NCI-H510A treated with DMSO at 0.1 percent for 48 hours (cell line): ENCODE results near the gene ARHGEF10L.
"Not testable (repeated sequence)": the region's sequence is repeated elsewhere in the genome, so short reads cannot be mapped to it uniquely, and the experiment has no call there.

Experiments used
- DNase-seq: peaks from one replicate; lab custom pipeline; 2025; lab: John Stamatoyannopoulos, UW

Gene ARHGEF10L

DNA sequence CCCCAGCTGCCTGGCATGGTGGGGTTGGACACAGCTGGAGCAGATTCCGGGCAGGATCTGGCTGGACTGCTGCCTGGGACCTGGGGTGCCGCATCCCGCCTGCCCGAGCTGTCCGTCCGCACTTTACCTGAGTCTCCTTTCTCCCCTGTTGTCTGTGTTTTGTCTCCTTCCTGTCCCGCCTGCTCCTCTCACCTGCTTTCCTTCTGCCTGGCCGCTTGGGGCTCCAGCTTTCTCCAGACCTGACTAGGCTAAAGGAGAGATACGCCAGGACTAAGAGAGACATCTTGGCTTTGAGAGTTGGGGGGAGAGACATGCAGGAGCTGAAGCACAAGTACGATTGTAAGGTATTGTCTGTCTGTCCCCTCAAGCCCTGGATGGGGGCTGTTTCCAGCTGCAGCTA is 73.3 kb downstream of the ARHGEF10L start:
- no peak for DNase-seq

DNA sequence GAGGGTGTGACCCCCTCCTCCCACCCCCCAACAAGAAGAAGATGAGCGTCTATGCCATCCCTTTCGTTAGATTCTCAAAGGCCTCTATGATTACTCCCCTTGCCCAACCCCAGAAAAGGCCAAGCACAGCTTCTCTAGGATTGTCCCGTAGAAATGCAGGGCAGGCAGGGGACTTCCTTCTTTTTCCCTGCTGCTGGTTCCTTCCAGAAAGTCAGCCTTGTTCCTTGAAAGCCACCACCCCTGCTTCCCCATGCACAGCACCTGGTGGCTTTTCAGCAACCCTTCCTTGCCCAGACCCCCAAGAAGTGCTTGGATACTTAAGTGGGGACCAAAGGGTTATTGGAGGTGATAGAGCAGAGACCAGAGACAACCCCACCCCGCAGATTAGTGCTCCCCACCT is 75.1 kb downstream of the ARHGEF10L start:
- no peak for DNase-seq

DNA sequence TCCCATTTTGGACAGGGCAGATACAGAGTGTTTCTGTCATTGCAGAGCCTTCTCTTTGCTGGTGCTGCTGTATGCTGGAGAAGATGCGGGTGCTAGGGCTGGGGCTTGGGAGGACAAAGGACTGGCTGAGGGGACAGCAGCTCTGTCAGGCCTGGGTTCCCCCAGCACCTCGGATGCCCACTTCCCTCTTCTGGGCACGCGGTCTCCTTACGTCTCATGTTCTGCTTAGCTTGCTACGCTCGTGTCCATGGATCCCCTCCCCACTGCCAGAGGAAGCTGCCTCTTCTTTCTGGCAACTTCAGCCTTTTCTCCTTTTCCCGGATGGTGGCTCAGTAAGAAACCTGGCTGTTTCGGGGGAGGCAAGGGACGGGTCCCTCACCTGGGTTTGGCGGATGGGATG is 75.7 kb downstream of the ARHGEF10L start:
- DNase-seq, result no peak

DNA sequence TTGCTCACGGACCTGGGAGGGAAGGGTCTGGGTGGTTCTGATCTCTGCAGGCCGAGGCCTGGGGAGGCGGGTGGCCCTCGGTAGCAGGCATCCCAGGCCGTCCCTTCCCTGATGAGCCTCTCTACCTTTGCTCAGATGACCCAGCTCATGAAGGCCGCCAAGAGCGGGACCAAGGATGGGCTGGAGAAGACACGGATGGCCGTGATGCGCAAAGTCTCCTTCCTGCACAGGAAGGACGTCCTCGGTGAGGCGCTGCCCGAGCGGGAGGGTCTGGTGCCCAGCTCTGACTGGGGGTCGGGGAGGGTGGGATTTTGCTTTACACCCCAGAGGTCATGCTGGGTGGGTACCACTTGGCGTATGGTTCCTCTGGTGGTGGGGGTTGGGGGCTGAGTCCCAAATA is 76.5 kb downstream of the ARHGEF10L start:
- DNase-seq, result no peak

DNA sequence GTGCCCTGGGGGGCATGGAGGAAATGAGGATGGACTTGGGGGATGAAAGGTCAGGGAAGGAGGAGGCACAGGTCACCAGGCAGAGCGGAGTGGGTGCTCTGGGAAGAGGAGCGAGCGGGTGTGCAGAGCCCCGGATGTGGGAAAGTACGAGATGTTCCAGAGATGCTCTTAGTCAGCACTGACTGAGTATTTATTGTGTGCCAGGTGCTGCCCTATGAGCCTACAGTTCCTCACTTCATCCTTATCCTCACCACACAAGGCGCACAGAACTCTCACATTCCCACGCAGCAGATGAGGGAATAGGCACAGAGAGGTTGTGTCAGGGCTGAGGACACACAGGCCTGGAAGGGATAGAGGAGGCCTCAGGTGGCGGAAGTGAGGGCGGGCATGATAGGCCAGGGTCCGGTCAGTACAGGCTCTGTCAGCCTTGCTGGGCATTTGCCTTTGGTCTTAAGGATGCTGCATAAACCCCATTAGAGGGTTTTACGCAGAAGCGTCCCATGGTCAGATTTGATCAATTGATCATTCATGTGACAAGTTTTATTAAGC is 77.3 kb downstream of the ARHGEF10L start:
- no peak for DNase-seq

DNA sequence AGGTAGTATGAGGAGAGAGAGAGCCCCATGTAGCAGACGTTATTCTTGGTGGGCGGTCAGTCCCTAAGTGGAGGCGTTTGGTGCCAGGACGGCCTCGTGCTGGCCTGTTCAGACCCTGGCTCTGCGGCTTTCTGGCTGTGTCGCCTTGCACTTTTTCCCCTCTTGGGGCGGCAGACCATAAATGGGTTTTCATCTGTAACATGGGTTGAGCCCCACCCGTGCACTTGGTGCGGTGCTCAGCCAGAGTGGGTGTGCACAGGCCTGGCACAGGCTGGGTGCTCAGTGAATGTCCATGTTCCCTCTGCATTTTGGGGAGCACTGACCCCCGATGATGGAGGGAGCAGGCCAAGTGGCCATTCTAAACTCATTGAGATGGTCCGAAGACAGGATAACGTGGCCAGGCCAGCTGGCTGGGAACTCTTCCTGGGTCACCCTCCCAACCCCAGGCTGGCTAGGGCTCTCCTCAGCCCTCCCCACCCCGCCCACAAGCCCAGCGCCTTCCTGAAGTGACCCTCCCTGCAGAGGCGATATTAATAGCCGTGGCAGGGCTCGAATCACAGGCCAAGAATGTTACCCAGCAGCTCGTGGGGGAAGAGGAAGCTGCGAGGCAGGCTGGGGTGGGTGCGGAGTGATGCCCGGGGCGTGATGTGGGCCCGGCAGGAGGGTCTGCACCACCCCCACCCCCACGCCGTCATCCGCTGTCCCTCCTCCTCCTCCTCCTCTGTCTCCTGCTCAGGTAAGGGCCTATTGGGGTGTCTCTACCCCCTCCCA is 78.5 kb downstream of the ARHGEF10L start:
- DNase-seq, result no peak

DNA sequence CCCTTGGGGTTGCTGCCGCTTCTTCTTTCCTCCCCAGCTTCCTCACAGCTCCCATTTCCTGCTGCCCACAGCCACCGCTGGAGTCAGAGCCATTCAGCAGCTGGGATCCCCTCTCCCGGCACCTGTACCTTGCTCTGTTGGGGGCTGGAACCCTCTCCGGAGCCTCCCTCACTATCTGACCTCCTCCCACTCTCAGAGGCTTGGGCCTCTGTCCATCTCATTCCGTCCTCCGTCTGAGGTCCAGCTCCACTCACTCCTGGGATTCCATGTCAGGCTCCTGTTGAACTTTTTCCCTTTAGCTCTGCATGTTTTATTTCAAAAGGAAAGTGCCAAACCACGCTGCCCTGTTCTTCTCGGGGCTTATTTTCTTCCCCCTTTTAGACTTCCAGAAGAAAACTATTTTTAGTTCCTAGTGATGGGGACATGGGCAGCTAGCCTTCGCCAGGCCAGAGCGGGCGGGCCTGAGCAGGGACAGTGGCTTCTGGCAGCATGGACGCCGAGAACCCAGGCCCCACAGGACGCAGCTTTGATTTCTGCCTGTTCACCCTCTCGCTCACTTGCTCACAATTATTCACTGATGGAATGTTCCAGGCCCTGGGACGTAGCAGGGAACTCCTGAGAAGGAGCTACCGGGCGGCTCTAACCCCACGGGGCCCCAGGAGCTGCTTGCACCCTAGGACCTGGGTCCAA is 79.2 kb downstream of the ARHGEF10L start:
- no peak for DNase-seq

DNA sequence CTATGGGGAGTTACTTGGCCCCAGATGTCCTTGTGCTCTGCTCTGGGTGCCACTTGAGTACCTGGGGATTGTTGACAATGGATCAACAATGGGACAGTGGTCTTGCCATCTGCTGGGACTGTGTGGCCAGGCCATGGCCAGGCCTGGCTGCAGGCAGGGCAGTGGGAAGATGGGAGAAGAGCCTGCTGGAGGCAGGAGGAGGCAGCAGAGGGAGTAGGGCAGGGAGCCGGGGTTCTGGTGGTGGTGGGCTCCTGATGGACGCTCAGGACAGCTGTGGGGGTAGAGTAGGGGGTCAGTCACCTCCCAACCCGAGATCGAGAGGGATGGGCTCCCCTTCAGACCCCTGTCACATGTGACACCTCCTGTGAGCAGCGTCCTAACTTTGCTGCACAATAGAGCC is 81.0 kb downstream of the ARHGEF10L start:
- no peak for DNase-seq

DNA sequence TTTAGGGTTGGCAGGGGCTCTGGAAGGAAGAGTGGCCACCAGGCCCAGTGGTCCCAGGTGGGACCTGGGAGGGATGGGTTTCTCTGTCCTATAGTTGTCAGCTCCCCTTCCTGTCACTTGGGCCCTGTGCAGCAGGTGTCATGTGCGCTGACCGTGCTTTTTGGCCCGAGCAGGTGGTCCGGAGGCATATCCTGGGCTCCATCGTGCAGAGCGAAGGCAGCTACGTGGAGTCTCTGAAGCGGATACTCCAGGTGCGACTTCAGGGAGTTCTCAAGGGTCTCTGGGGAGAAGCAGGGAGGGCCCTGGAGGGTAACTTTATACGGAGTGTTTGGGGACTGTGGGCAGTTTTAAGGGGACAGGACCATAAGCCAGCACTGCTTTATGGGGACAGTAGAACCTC is 82.2 kb downstream of the ARHGEF10L start:
- no peak for DNase-seq

DNA sequence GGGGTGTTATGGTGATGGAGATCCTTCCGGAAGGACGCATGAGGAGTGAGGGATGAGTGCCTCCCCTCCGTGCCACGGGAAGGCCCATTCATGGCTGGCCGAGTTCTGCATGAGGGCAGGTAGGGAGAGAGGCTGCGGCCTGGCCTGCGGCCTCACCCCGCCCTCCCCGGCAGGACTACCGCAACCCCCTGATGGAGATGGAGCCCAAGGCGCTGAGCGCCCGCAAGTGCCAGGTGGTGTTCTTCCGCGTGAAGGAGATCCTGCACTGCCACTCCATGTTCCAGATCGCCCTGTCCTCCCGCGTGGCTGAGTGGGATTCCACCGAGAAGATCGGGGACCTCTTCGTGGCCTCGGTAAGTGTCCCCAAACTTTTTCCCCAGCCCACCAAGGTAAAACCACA is 83.3 kb downstream of the ARHGEF10L start:
- no peak for DNase-seq

DNA sequence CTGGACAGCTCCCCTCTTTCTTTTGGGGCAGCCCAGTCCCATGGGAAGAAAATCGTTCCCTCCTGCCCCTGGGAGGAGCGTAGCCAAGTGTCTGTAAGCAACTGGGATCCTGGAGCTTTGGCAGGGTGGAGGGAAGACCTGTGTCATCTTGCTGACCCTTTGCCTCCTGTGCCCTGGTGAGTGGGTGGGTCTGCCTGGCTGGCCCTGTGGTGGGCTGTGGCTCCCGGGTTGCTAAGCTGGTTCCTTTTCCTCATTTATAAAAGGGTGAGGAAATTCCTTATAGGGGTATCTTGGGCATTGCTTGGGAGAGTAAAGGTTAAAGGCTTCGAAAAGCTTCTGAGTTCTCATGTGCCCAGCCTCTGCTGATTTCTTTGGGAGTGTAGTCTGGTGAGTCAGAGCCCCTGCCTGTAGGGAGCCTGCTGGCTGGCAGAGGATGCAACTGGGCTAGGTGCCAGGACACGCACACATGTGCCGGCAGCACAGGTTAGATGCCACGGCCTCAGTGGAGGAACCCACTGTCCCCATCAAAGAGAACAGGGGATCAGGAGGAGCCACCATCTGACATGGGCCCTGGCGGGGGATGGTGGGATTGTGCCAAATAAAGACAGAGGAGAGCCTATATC is 85.2 kb downstream of the ARHGEF10L start:
- DNase-seq, result no peak

DNA sequence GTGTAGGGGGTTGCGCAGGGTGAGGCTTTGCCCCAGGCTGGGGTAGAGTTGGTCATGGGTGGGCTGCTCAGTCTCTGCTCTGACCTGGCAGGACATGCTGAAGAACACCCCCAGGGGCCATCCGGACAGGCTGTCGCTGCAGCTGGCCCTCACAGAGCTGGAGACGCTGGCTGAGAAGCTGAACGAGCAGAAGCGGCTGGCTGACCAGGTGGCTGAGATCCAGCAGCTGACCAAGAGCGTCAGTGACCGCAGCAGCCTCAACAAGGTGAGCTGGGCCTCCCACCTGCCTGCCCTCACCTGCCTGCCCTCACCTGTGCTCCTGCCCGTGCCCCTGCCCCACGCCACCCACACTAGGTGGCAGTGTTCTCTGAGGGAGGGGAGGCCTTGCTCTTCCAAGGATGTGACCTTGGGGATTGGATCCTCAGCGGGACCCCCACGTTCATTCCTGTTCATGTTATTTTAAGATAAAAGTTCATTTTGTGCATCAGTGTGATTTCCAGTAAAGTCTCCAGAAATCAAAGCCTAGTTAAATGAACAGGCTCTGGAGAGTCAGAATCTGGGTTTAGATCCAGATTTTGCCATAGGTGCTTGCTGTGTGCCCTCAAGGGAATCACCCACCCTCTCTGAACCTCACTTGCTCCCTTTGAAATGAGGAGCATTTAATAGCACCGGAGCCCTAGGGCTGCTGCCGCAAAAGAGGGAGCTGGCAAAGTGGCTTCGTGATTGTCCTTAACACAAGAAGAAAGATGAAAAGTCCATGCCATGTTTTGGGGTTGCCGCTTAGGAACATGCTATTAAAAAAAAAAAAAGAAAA is 87.9 kb downstream of the ARHGEF10L start:
- no peak for DNase-seq

DNA sequence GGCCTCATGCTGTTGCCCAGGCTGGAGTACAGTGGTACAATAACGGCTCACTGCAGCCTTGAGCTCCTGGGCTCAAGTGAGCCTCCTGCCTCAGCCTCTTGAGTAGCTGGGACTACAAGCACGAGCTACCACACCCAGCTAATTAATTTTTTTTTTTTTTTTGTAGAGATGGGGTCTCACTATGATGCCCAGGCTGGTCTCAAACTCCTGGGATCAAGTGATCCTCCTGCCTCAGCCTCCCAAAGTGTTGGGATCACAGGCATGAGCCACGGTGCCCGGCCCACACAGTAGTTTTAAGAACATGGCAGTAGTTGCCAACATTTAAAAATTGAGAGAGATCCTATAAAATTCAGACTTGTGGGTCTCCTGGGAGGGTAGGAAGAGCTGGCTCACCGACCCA is 89.5 kb downstream of the ARHGEF10L start:
- not testable (repeated sequence) for DNase-seq

DNA sequence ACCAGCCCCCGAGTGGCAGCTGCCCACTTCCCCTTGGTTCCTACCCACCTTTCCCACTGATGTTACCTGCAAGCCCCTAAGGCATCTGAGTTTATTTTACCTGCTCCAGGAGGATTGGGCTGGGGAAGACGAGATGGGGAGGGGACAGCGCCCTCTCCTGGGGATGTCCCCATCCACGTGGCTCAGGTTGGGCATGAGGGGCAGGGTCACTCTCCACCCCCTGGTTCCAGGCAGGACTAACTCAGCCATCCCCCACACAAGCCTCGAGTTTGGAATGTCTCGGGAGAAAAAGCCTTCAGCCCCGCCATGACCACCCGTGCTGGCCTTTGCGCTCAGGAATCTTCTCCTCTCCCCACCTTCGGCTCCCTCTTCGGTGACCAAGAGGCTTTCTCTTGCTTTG is 90.0 kb downstream of the ARHGEF10L start:
- DNase-seq, result no peak

DNA sequence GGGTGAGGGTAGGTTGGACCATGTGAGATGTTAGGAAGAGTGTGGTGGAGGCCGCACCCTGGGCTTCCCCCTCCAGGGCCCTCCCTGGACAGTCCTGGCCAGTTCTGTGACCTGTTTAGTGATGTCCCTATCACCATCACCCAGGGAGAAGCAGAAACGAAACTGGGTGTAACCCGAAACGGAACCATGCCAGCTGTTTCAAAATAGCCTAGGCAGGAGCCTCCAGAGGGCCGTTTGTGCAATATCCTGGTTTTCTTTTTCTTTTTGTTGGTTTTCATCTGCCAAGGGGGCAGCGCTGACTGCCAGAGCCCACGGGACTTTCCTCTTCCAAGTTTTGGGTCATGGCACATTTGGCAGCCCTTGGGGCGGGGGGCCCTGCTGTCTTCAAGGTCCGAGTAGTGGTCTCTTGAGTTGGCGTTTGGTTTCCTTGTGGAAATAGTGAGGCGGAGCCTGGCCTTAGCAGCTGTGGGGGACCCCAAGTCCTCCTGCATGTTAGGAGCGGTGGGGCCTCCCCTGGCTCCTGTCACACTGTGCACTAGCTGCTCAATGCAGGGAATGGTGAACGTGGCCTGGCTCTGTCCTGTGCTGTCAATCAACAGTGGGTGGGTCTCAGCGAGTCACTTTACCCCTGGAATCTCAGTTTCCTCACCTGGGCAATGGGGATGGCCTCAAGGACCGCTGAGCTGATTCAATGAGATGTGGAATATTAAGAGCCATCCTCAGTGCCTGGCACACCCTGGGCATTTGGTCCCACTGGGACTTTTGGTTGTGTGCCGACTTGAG is 90.7 kb downstream of the ARHGEF10L start:
- DNase-seq, result no peak

DNA sequence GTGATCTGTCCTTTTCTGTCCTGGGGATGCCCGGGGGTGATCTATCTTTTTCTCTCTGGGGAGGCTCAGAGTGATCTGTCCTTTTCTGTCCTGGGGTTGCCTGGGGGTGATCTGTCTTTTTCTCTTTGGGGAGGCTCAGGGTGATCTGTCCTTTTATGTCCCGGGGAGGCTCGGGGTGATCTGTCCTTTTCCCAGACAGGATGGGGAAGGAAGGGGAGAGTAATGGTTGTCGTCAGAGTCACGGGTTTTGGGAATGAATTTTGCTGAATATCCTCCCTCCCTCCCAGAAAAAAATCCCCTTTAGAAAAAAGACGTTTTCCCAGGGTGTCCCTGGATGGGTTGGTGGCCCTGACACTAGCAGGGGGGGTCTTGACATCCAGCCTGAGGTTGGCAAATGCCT is 91.5 kb downstream of the ARHGEF10L start:
- DNase-seq, result no peak

DNA sequence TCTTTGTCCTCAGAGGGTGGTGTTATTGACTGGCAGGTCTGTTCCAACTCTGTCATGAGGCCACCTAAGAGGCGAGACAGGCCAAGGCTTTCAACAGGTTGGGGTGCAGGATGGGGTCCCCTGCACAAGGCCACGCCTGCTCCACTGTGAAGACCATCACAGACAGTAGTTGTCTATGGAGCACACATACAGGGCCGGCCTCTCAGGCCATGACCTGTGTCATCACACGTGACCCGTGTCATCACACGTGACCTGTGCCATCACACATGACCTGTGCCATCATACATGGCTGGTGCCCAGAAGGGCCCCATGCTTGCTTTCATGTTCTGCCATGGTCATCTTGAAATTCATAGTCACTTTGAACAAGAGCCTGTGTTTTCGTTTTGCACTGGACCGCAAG is 91.9 kb downstream of the ARHGEF10L start:
- DNase-seq, result no peak

DNA sequence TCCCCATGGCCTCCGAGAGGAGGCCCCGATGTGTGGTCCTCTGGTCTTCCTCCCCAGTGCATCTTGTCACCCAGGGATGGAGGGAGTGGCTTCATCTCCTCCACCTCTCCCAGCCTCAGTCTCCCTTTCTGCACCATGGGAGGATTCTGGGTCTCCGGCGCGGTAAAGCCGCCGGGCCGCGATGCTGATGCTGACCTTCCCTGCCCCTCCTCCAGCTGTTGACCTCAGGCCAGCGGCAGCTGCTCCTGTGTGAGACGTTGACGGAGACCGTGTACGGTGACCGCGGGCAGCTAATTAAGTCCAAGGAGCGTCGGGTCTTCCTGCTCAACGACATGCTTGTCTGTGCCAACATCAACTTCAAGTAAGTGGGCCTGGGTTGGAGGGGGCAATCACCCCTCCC is 92.6 kb downstream of the ARHGEF10L start:
- DNase-seq, result no peak

DNA sequence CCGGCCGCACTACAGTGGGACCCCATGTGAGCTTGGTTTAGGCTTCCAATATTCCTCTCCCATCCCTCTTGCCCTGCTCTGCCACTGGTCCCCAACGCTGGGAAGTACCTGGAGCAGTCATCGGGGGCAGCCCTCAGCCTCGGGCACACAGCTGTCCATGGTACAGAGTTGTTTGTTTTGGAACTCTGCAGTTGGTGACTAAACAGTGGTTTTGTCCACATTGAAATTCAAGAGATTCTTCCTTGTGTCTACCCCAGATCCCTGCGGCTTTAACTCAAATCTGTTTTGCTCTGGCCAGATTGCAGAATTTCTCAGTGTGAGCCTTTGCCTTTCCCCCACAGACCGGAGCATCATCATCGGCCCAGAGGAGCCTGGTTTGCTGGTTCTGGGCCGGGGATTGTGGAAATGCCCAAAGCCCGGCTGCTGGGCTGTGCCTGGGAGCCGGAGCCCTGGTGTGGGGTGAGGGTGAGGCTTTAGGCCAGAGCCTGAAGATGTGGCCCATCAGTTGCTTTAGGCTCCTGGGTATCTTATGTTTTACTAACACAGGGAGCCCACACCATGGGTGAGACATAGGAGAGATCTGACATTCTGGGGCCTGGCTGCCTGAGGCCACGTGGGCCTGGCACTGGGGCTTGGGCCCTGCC is 93.2 kb downstream of the ARHGEF10L start:
- no peak for DNase-seq

DNA sequence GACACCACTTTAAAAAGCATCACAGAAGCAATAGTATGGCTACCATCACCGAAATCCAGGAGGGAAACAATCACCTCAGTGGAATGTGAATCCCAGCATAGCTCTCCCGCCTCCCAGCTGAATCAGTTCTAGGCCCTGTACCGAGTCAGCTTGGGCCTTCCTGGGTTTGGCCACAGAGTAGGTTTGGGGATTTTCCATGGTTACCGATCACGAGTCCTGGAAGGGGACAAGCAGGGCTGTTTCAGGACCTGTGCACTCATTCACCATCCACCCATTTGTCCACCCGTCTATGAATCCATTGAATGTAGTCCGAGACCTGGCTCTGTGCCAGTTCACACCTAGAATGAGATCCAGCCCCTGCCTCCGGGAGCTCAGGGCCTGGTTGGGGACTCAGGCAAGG is 94.2 kb downstream of the ARHGEF10L start:
- no peak for DNase-seq

DNA sequence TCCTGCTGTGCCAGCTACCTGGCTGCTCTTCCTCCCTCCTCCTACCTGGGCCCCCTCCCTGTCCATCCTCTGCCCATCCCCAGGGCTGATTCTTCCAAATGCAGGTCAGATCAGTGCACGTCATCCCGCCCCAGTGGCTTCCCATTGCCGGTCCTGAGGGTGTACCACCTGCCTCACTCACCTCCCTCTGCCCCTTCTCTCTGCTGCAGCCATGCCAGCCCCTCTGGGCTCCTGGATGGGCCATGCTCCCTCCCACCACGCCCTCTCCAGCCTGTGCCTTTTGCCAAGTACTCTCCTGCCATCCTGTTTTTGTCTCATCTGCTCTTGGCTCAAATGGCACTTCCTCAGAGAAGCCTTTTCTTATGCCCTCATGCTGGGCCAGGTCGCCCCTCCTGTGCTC is 95.8 kb downstream of the ARHGEF10L start:
- DNase-seq, result no peak
